GM23338 (cell line): ENCODE measurements around the gene ST6GALNAC4.

ENCODE experiments used
- CTCF ChIP-seq, 2 experiments: fragments of 200-600 bp in 1 of 2; sonication (generic) in 1 of 2; conservative IDR thresholded peaks; 2 replicates each; pipeline versions ENCODE4 v1.5.1 to v1.6.1; 2016 to 2017; ENCODE audit warnings: antibody characterized with exemption in 2 of 2, low read depth in 2 of 2, mild to moderate bottlenecking in 2 of 2, moderate library complexity in 1 of 2
- REST ChIP-seq: IDR thresholded peaks from one replicate; pipeline ENCODE4 v1.6.1; 2018; ENCODE audit warnings: antibody characterized with exemption; ENCODE audit not compliant: unreplicated experiment

GRCh38 chr9:127936347-127936852, 19.6 kb upstream of the ST6GALNAC4 start:
- TF ChIP-seq CTCF (conservative IDR thresholded peaks at IDR 0.05; ENCODE audit: low read depth in 2 of 2) (no peak), REST (no peak)
